SK-N-SH treated with all-trans-retinoic acid at 6 μM for 48 hours (cell line): ENCODE results near the gene CYSRT1.

Experiments
- ATAC-seq: fragments of 200-7000 bp; cut with Tn5 transposase; 3 replicates; pipeline ENCODE4 v1.9.1; 2020; ENCODE audit warnings: mild to moderate bottlenecking, moderate library complexity
- BACH2 ChIP-seq: fragments of 250-450 bp; sonication (Bioruptor Pico); IDR thresholded peaks from 2 replicates; pipeline ENCODE4 v1.9.0; 2021; ENCODE audit warnings: mild to moderate bottlenecking, borderline replicate concordance
- CREB5 ChIP-seq: fragments of 250-450 bp; sonication (Bioruptor Pico); IDR thresholded peaks from 2 replicates; pipeline ENCODE4 v1.5.1; 2020; ENCODE audit warnings: low read depth, mild to moderate bottlenecking, moderate library complexity
- CSDC2 ChIP-seq: fragments of 250-450 bp; sonication (Bioruptor Pico); IDR thresholded peaks from 2 replicates; pipeline ENCODE4 v1.5.0; 2020; ENCODE audit warnings: mild to moderate bottlenecking, moderate library complexity
- CSRNP3 ChIP-seq: fragments of 250-450 bp; sonication (Bioruptor Pico); IDR thresholded peaks from 2 replicates; pipeline ENCODE4 v1.5.1; 2021; ENCODE audit warnings: mild to moderate bottlenecking, moderate library complexity
- ESRRG ChIP-seq: fragments of 250-450 bp; sonication (Bioruptor Pico); IDR thresholded peaks from 2 replicates; pipeline ENCODE4 v1.6.1; 2021; ENCODE audit warnings: mild to moderate bottlenecking
- GLIS3 ChIP-seq: fragments of 250-450 bp; sonication (Bioruptor Pico); IDR thresholded peaks from 2 replicates; pipeline ENCODE4 v1.5.0; 2020; ENCODE audit warnings: mild to moderate bottlenecking, moderate library complexity
- ISL1 ChIP-seq: fragments of 250-450 bp; sonication (Bioruptor Pico); IDR thresholded peaks from 2 replicates; pipeline ENCODE4 v2.1.2; 2022; ENCODE audit warnings: mild to moderate bottlenecking, moderate library complexity
- OSR1 ChIP-seq: fragments of 250-450 bp; sonication (Bioruptor Pico); IDR thresholded peaks from 2 replicates; pipeline ENCODE4 v1.8.0; 2022; ENCODE audit warnings: moderate library complexity, mild to moderate bottlenecking, inconsistent platforms
- PATZ1 ChIP-seq: fragments of 250-450 bp; sonication (Bioruptor Pico); IDR thresholded peaks from 2 replicates; pipeline ENCODE4 v1.8.0; 2020; ENCODE audit warnings: mild to moderate bottlenecking, moderate library complexity, borderline replicate concordance
- POU6F1 ChIP-seq: fragments of 250-450 bp; sonication (Bioruptor Pico); IDR thresholded peaks from 2 replicates; pipeline ENCODE4 v1.8.0; 2021; ENCODE audit warnings: low read depth, mild to moderate bottlenecking, moderate library complexity, borderline replicate concordance
- PPARA ChIP-seq: fragments of 250-450 bp; sonication (Bioruptor Pico); IDR thresholded peaks from 2 replicates; pipeline ENCODE4 v1.5.0; 2020; ENCODE audit warnings: mild to moderate bottlenecking, borderline replicate concordance
- RARB ChIP-seq: fragments of 250-450 bp; sonication (Bioruptor Pico); IDR thresholded peaks from 2 replicates; pipeline ENCODE4 v1.8.0; 2021; ENCODE audit warnings: mild to moderate bottlenecking, moderate library complexity
- SNAI2 ChIP-seq: fragments of 250-450 bp; sonication (Bioruptor Pico); IDR thresholded peaks from 2 replicates; pipeline ENCODE4 v1.5.0; 2020; ENCODE audit warnings: mild to moderate bottlenecking, moderate library complexity
- TCF4 ChIP-seq: fragments of 250-450 bp; sonication (Bioruptor Pico); IDR thresholded peaks from 2 replicates; pipeline ENCODE4 v1.8.0; 2021; ENCODE audit warnings: mild to moderate bottlenecking, moderate library complexity, borderline replicate concordance
- TOX ChIP-seq: fragments of 250-450 bp; sonication (Bioruptor Pico); IDR thresholded peaks from 2 replicates; pipeline ENCODE4 v1.8.0; 2021; ENCODE audit warnings: mild to moderate bottlenecking, moderate library complexity, borderline replicate concordance
- TSHZ2 ChIP-seq: fragments of 250-450 bp; sonication (Bioruptor Pico); IDR thresholded peaks from 2 replicates; pipeline ENCODE4 v1.5.0; 2020; ENCODE audit warnings: mild to moderate bottlenecking, moderate library complexity
- ZC3H10 ChIP-seq: fragments of 250-450 bp; sonication (Bioruptor Pico); IDR thresholded peaks from 2 replicates; pipeline ENCODE4 v1.5.1; 2021; ENCODE audit warnings: mild to moderate bottlenecking, moderate library complexity
- ZFP3 ChIP-seq: fragments of 250-450 bp; sonication (Bioruptor Pico); IDR thresholded peaks from 2 replicates; pipeline ENCODE4 v1.5.0; 2020; ENCODE audit warnings: mild to moderate bottlenecking, moderate library complexity
- ZFP30 ChIP-seq: fragments of 450-650 bp; formaldehyde crosslinking; IDR thresholded peaks from 2 replicates; pipeline ENCODE4 v1.5.0; 2022; ENCODE audit warnings: mild to moderate bottlenecking, moderate library complexity
- ZNF565 ChIP-seq: fragments of 450-650 bp; formaldehyde crosslinking; conservative IDR thresholded peaks from 2 replicates; pipeline ENCODE4 v1.5.0; 2020; ENCODE audit warnings: low read depth, mild to moderate bottlenecking, moderate library complexity
- ZNF70 ChIP-seq: fragments of 450-650 bp; formaldehyde crosslinking; IDR thresholded peaks from 2 replicates; pipeline ENCODE4 v1.5.0; 2020; ENCODE audit warnings: mild to moderate bottlenecking, moderate library complexity
- ZNF8 ChIP-seq: fragments of 450-650 bp; formaldehyde crosslinking; IDR thresholded peaks from 2 replicates; pipeline ENCODE4 v1.5.0; 2020; ENCODE audit warnings: mild to moderate bottlenecking, moderate library complexity

CYSRT1 gene

GRCh38 chr9:137266162-137266527, 41.2 kb downstream of the CYSRT1 start:
- ATAC-seq, result no peak
- TF ChIP-seq ZNF8 (CRISPR knock-in tag) (no peak), TOX (CRISPR knock-in tag) (no peak), OSR1 (CRISPR knock-in tag) (no peak), PPARA (CRISPR knock-in tag) (no peak), ZNF70 (CRISPR knock-in tag) (no peak), PATZ1 (CRISPR knock-in tag) (no peak), TCF4 (CRISPR knock-in tag) (no peak), ZC3H10 (CRISPR knock-in tag) (no peak), CSDC2 (CRISPR knock-in tag) (no peak), BACH2 (CRISPR knock-in tag) (no peak), ZFP3 (CRISPR knock-in tag) (no peak), ZFP30 (no peak), TSHZ2 (CRISPR knock-in tag) (no peak), SNAI2 (no peak)

GRCh38 chr9:137266585-137267453, 41.8 kb downstream of the CYSRT1 start:
- TF ChIP-seq RARB (CRISPR knock-in tag) (no peak), ZC3H10 (CRISPR knock-in tag) (no peak), ZNF70 (CRISPR knock-in tag) (no peak), SNAI2 (no peak), PPARA (CRISPR knock-in tag) (no peak), POU6F1 (CRISPR knock-in tag) (no peak), ESRRG (no peak), CREB5 (CRISPR knock-in tag) (no peak), CSDC2 (CRISPR knock-in tag) (no peak), ISL1 (CRISPR knock-in tag) (no peak), ZNF565 (CRISPR knock-in tag) (no peak), CSRNP3 (CRISPR knock-in tag) (no peak), TCF4 (CRISPR knock-in tag) (no peak), GLIS3 (CRISPR knock-in tag) (no peak), TSHZ2 (CRISPR knock-in tag) (no peak), ZFP30 (no peak), TOX (CRISPR knock-in tag) (no peak)
- TF ChIP-seq, all 23 proteins: peak for 0

More at GRCh38 chr9:137266585-137267453, 41.8 kb downstream of the CYSRT1 start:
- ATAC-seq, result no peak
